A204.1 (cell line): Measurements from ENCODE around the gene RXRB.

Source experiments
- FAIRE-seq: peaks from 2 replicates; lab custom pipeline; 2012; peaks lifted over from hg19 to GRCh38; lab: Jason Lieb, UNC

The RXRB gene

DNA sequence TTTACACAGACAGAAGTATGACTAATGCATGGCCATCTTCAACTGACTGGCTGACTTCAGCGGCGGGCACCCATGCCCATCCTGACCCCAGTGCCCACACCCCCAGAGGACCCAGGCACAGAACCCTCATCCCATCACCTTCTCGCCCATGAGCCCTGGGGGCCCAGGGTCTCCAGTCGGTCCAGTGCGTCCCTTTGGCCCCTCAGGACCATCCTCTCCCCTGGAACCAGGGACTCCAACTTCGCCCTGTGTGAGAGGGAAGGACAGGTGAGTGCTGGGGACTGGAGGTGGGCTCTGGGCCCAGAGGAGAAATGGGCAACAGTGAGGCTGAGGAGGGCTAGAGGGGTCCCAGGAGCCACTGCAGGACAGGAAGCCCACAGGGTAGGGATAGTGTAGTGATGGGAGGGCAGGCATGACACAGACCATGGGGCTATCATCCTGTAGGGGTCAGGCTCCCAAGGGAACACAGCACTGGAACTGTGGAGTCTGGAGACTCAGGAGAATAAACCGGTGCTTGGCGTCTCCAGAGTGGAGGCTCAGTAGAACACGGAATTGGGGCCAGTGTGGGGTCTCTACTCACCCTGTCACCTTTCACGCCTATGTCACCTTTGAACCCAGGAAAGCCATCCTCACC, 24.9 kb downstream of the RXRB start:
- no peak for FAIRE-seq

DNA sequence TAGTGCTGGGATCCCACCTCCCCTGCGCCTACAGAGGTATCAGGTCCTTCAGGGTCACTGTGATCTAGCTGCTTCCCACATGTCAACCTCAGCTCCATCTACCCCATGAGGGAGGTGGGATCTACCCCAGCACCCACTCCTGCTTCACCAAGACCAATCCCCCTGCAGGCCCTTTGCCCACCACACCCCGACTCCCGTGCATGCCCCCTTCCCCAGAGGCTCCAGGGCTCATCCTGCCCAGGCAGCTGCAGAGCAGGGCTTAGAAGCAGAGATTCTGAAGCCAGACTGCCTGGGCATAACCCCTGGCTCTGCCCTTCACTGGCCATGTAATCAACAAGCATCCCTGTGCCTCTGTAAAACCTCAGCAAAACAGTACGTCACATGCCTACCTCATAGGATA, 25.7 kb downstream of the RXRB start:
- FAIRE-seq: no peak

GRCh38 chr6:33173535-33174180, 26.8 kb downstream of the RXRB start:
- no peak for FAIRE-seq

- FAIRE-seq: no peak
Observed at GRCh38 chr6:33172688-33173534, 27.6 kb downstream of the RXRB start.

- no peak for FAIRE-seq
Observed at GRCh38 chr6:33171880-33172687, 28.4 kb downstream of the RXRB start.

GRCh38 chr6:33171016-33171879, 29.2 kb downstream of the RXRB start:
- FAIRE-seq: no peak

DNA sequence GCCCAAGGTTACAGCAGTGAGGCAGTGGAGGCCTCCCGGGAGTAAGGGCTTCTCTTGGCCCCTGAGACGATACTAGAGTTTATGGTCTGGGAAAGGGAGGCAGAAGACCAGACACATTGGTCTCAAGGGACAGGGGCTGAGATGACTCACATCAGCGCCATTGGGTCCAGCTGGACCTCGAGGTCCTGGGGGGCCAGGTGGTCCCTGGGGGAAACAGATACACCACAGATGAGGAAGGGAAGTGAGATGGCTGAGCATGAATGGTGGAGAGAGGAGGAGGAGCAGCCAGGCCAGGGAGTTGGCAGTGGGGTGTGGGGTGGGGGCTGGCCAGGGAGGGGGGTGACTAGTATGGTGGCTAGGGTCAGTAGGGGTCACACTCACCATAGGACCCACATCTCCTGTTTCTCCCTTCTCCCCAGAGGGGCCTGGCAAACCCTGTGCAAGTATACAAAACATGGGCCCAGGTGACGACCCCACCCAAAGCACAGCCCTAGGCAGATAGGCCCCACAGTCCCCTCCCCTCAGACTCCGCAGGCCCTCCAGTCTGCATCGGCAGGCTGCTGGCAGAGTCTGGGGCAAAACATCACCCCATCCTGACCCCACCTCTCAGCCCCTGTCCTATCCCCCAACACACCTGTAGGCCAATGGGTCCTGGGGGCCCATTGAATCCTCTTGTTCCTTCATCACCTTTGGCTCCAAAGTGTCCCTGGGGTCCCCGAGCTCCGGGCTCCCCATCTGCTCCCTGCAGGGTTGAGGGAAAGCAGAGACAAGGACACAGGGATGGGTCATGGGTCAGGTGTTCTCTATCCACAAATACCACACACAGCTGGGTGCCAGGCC, 30.1 kb downstream of the RXRB start:
- no peak for FAIRE-seq

- no peak for FAIRE-seq
Observed at GRCh38 chr6:33169291-33170175, 30.9 kb downstream of the RXRB start.

DNA sequence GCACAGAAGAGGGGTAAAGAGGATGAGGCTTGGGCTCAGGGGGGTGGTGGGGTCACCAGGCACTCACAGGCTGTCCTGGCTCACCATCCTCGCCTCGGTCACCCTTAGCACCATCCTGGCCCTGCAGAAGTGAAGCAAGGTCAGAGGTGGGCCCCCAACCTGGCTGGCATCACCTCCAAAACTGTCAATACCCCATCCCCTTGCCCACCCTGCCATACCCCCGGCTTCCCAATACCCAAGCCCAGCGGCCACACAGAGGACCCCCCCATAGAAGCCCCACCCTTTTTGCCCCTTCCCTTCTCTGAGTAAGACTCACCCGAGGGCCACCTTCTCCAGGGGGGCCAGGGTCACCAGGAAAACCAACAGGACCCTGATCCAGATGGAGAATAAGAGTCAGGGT, 31.8 kb downstream of the RXRB start:
- FAIRE-seq: no peak

- no peak for FAIRE-seq
Observed at GRCh38 chr6:33168284-33168601, 32.2 kb downstream of the RXRB start.

DNA sequence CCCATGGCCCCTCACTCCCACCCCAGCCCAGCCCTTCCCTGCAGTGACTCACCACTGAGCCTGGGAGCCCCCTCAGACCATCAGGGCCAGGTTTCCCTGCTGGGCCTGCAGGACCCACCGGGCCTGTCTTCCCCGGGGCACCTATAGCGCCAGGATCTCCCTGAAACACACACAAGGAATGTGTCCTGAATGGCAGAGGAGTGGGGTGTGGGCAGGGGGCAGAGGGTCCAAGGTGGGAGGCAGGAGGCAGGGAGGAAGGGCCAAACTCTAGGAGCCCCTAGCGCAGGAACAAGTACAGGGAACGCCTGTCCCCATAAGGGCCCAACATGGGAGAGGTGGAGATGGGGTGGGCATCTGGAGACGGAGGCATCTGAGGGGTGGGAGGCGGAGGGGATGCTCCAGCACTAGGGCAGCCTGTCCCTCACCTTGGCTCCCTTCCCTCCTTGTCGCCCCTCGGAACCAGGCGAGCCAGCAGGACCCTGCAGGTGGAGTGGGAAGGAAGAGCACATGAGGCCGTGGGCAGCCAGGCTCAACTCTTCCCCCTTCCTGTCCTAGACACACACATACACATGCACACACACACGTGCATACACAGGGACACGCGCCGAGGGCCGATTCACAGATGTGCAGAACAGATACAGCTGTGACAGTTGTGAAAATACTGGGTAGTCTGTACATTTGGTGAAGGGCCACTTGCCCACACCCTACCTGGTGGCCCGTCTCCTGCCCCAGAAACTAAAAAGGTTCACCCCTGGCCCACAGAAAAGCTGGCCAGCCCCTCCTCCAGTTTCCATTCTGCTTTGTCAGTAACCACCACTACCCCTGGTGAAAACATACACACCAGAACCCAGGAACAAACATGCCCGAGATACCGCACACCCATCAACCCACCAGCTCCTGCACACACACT, 32.8 kb downstream of the RXRB start:
- no peak for FAIRE-seq

GRCh38 chr6:33166811-33167210, 33.7 kb downstream of the RXRB start:
- FAIRE-seq: no peak

DNA sequence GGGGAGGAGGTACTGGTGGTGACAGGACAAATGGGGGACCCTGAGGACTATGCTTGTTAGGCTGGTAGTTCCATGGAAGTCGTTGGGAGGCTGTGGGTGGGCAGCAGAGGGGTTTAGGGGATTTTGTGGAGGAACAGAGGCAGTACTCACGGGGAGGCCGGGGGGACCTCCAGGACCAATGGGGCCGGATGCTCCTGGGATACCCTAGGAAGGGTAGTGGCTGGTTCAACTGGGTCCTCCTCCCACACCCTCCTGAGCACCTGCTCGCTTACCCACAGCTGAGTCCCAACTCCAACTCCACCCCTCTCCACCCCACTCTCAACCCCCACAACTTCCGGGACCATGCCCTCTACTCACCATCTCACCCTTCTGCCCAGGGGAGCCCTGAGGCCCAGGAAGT, 34.1 kb downstream of the RXRB start:
- no peak for FAIRE-seq

GRCh38 chr6:33165581-33166258, 34.7 kb downstream of the RXRB start:
- FAIRE-seq: no peak

DNA sequence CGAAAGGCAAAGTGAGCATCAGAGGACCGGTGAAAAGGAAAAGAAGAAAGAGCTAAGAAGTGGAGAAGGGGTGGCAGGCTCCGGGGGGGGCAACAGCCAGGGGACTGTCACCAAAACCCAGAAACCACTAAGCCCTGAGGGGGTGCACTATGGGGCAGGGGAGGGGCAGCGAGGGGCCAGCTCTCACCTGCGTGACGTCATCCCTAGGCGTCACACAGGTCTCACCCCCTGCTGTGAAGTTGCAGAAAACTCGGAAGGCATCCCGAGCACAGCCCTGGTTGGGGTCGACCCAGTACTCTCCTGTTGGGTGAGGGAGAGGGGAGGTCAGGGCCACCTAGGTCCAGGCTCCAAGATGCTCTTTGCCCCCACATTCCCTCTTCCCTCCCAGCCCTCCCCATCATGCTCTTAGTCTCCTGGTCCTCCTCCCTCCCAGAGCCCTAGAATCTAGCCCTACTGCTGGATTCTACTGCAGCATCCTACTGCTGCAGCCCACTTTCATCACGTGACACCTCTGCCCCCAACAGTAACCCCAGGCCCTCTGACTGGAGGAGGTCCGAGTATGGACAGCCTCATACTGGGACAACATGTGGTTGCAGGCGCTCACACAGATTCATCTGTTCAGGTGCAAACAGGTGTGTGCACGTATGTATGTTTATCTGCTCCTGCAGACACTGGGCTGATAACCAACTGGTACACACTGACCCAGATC, 35.6 kb downstream of the RXRB start:
- no peak for FAIRE-seq

DNA sequence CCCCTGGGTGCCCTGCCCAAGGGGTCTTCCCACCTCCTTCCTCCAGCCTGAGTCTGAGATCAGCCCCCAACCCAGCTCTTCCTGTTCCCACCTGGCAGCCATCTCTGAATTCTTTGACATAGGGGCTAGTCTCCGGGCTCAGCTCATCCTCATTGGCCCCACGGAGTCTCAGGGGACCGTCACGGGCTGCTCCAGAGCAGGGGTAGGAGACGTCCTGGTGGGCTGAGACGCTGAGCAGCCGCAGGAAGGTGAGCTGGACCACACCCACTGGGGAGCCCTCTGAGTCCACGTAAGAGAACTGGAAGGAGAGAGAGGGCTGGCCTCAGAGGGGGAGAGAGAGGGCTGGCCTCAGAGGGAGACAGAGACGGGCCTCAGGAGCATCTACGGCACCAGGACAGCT, 36.3 kb downstream of the RXRB start:
- FAIRE-seq: no peak

GRCh38 chr6:33163540-33163939, 36.9 kb downstream of the RXRB start:
- no peak for FAIRE-seq
